GM23248 (cell line): Measurements from ENCODE around the gene ELOF1. TPM values are rescaled to one million over a fixed set of nuclear protein-coding genes. Genes with fewer than 3 reads are reported as not detected.
A peak's percentile ranks its signal among the peaks of the same experiment; 100 is the strongest.

Experiments used
- DNase-seq: peaks from one replicate; pipeline ENCODE4 v3.0.0-alpha.2; 2015
- H2AFZ ChIP-seq: fragments of 200-600 bp; sonication (generic); 2 replicates; pipeline ENCODE4 v1.6.1; 2016; ENCODE audit warnings: antibody characterized with exemption
- H3F3A ChIP-seq: fragments of 200-600 bp; sonication (generic); 2 replicates; pipeline ENCODE4 v1.6.1; 2016; ENCODE audit warnings: mild to moderate bottlenecking, antibody characterized with exemption, mixed run types; ENCODE audit not compliant: insufficient read depth
- H3K27ac ChIP-seq: fragments of 200-600 bp; sonication (generic); 2 replicates; pipeline ENCODE4 v1.5.1; 2016; ENCODE audit warnings: mild to moderate bottlenecking
- H3K27me3 ChIP-seq: fragments of 200-600 bp; sonication (generic); replicated peaks from 2 replicates; pipeline ENCODE4 v1.6.1; 2016; ENCODE audit warnings: mild to moderate bottlenecking; ENCODE audit not compliant: insufficient read depth
- H3K36me3 ChIP-seq: fragments of 200-600 bp; sonication (generic); 2 replicates; pipeline ENCODE4 v1.6.1; 2016; ENCODE audit warnings: low read depth, mild to moderate bottlenecking
- H3K4me1 ChIP-seq: fragments of 200-600 bp; sonication (generic); 2 replicates; pipeline ENCODE4 v1.6.1; 2016; ENCODE audit warnings: mild to moderate bottlenecking; ENCODE audit not compliant: insufficient read depth
- H3K4me2 ChIP-seq: fragments of 200-600 bp; sonication (generic); one replicate; pipeline ENCODE4 v1.6.1; 2016; ENCODE audit warnings: mild to moderate bottlenecking; ENCODE audit not compliant: unreplicated experiment
- H3K4me3 ChIP-seq: fragments of 200-600 bp; sonication (generic); 2 replicates; pipeline ENCODE4 v1.5.1; 2016; ENCODE audit warnings: mild to moderate bottlenecking
- H3K79me2 ChIP-seq: fragments of 200-600 bp; sonication (generic); 2 replicates; pipeline ENCODE4 v1.6.1; 2016; ENCODE audit warnings: mild to moderate bottlenecking; ENCODE audit not compliant: insufficient read depth
- H3K9ac ChIP-seq: fragments of 200-600 bp; sonication (generic); 2 replicates; pipeline ENCODE4 v1.6.1; 2016; ENCODE audit warnings: mild to moderate bottlenecking
- H3K9me2 ChIP-seq: fragments of 200-600 bp; sonication (generic); 2 replicates; pipeline ENCODE4 v1.6.1; 2016; ENCODE audit warnings: mixed run types, mild to moderate bottlenecking, moderate library complexity; ENCODE audit not compliant: insufficient read depth
- H3K9me3 ChIP-seq: fragments of 200-600 bp; sonication (generic); one replicate; pipeline ENCODE4 v1.6.1; 2017; ENCODE audit warnings: low read depth
- H4K20me1 ChIP-seq: fragments of 200-600 bp; sonication (generic); 2 replicates; pipeline ENCODE4 v1.6.0; 2016; ENCODE audit not compliant: insufficient read depth
- EZH2 ChIP-seq: fragments of 200-600 bp; sonication (generic); IDR thresholded peaks from 2 replicates; pipeline ENCODE4 v1.6.1; 2018; ENCODE audit warnings: antibody characterized with exemption, mild to moderate bottlenecking; ENCODE audit not compliant: insufficient read depth, poor library complexity, severe bottlenecking
- EZH2phosphoT487 ChIP-seq: fragments of 200-600 bp; sonication (generic); IDR thresholded peaks from 2 replicates; pipeline ENCODE4 v1.6.1; 2018; ENCODE audit warnings: antibody characterized with exemption, moderate library complexity, mild to moderate bottlenecking, low read depth; ENCODE audit not compliant: insufficient read depth
- WGBS, 2 experiments: methylation state at CpG; one replicate each; pipeline ENCODE4 v1.1.6; 2015 to 2017; ENCODE audit warnings: low lambda C conversion rate in 2 of 2, low coverage in 1 of 2; ENCODE audit errors: missing lambda C conversion rate in 2 of 2; 5-methylcytosine and 5-hydroxymethylcytosine counted together
- in situ Hi-C: fragments of 300-500 bp; cut with MboI; formaldehyde crosslinking; loops from 2 replicates; pipeline ENCODE4 v1.15.0; 2020
- polyA plus RNA-seq: library from polyadenylated mRNA; unstranded; fragments of >200 nt; fragmentation: Nextera tagmentation; extraction: Ambion mirVana; gene quantifications from 2 replicates; pipeline ENCODE4 v1.2.1, GENCODE V29; 2016
- small RNA-seq: library from RNA; depleted of rRNA; stranded (forward); fragments of <200 nt; gene quantifications from one replicate; pipeline ENCODE3, GENCODE V24; 2014; ENCODE audit warnings: low read depth, low replicate concordance
- total RNA-seq: library from RNA; depleted of rRNA; stranded (reverse); fragments of >200 nt; shearing (Covaris generic); gene quantifications from 2 replicates; pipeline ENCODE4 v1.2.3, GENCODE V29; 2014; rRNA removed

Gene ELOF1
- total and polyA plus RNA-seq, 2 experiments from 2014 or later = 50.6 to 71.8 TPM

DNA sequence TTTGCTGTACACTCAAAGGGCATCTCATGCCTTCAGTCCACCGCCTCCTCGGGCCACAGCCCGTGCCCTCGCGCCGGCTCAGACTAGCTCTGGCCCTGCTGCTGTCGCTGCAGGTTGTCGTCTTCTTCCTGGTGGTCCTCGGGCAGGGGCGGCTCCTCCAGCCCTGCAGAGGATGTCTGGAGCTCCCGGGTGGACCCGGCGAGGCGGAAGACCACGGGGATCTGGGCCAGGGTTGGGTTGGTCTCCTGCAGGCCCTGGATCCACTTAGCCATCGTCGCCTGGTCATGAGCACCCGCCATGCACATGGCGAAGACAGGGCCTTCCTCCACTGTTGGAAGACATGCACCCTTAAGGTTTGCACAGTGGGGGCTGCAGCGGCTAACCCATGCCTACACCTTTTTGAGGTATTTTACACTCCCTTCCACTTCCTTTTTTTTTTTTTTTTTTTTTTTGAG is 52.9 kb downstream of the ELOF1 start:
- DNase-seq = no peak
- Histone ChIP-seq H3K9me2 (no peaks in the 10 kb centered on the region), H3K9me3 (no peaks in the 10 kb centered on the region), H3K9ac (peak overlapping the region; percentile 88), H3K79me2 (no peaks in the 10 kb centered on the region; the same call in 1 of the 2 replicates), H4K20me1 (no peaks in the 10 kb centered on the region), H2AFZ (peak overlapping the region; percentile 84), H3K36me3 (no peaks in the 10 kb centered on the region), H3K4me2 (peak overlapping the region; percentile 83), H3K4me1 (0 out of 2 replicates have a peak, but pooled peaks cover 4% of the 10 kb centered on the region), H3K27ac (peak overlapping the region; percentile 68; the same call in 1 of the 2 replicates), H3K27me3 (no peaks in the 10 kb centered on the region), H3K4me3 (peak overlapping the region; percentile 73), H3F3A (no peaks in the 10 kb centered on the region)
- TF ChIP-seq EZH2 (no peak), EZH2phosphoT487 (no peak)
- in situ Hi-C loops = no loop called here
- WGBS, 2 experiments = 26 to 30% methylated on average over 20 of the region's 20 CpGs

DNA sequence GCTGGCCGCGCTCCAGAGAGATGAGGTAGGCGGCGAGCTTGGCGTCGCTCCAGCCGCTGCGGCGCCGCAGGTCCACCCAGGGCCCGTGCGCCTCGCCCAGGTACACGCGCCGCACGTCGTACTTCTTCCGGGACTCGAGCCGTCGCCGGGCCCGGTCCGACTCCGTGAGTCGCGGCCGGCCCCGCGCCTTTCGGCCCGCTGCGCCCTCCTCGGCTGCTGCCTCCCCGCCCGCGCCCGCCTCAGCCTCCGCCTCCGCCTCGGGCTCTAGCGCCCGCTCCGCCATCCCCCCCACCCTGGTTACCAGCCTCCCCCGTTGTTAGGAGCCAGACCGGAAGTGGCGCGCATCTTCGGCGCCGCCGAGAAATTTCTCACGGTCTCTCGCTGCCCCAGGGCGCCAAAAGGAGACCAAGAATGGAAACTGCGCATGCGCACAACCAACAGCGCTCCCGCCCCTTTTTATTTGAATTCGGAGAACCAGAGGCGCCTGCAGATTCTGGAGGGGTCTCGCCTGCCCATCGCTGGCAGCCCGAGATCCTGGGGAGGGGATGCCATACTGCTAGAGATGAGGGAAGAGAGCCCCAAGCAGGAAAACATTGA is 53.4 kb downstream of the ELOF1 start, which contains the start of gene ZNF653:
Gene ZNF653, minus strand, starts transcription at position 336 of the 597 bp plus-strand sequence. Its CDS starts 53 bp downstream, at position 283.
- no peaks in the 10 kb centered on the region for H3F3A ChIP-seq
- H3K4me3 ChIP-seq = peak within 1 kb of the TSS; percentile 73
- H3K4me2 ChIP-seq = peak within 1 kb of the TSS; percentile 83
- H3K79me2 ChIP-seq = no peaks in the 10 kb centered on the region; the same call in 1 of the 2 replicates
- 0 out of 2 replicates have a peak, but pooled peaks cover 4% of the 10 kb centered on the region for H3K4me1 ChIP-seq
- H3K9ac ChIP-seq = peak within 1 kb of the TSS; percentile 88
- in situ Hi-C loops = no loop called here
- 0 to 2% methylated on average over 37 to 45 of the region's 65 CpGs for WGBS, 2 experiments
- peak; percentile 97 for DNase-seq
- H3K36me3 ChIP-seq = no peaks in the 10 kb centered on the region
- H3K27me3 ChIP-seq = no peaks in the 10 kb centered on the region
- no peaks in the 10 kb centered on the region for H3K9me3 ChIP-seq
- H3K9me2 ChIP-seq = no peaks in the 10 kb centered on the region
- H2AFZ ChIP-seq = peak within 1 kb of the TSS; percentile 84
- peak within 1 kb of the TSS; percentile 68 for H3K27ac ChIP-seq
- H4K20me1 ChIP-seq = no peaks in the 10 kb centered on the region
- TF ChIP-seq EZH2 (no peak), EZH2phosphoT487 (no peak)

GRCh38 chr19:11505032-11505503 is 54.0 kb downstream of the ELOF1 start:
- Histone ChIP-seq H3F3A (no peaks in the 10 kb centered on the region), H3K9ac (peak overlapping the region; percentile 88), H3K4me1 (0 out of 2 replicates have a peak, but pooled peaks cover 4% of the 10 kb centered on the region), H3K36me3 (no peaks in the 10 kb centered on the region), H4K20me1 (no peaks in the 10 kb centered on the region), H3K79me2 (no peaks in the 10 kb centered on the region; the same call in 1 of the 2 replicates), H2AFZ (peak overlapping the region; percentile 84), H3K9me2 (no peaks in the 10 kb centered on the region), H3K27me3 (no peaks in the 10 kb centered on the region), H3K9me3 (no peaks in the 10 kb centered on the region), H3K4me3 (peak overlapping the region; percentile 73), H3K4me2 (peak overlapping the region; percentile 83), H3K27ac (peak overlapping the region; percentile 68)
- in situ Hi-C loops = no loop called here
- TF ChIP-seq EZH2 = no peak
- TF ChIP-seq EZH2phosphoT487 = no peak
- 0 to 3% methylated on average over 3 to 29 of the region's 33 CpGs for WGBS, 2 experiments
- peak; percentile 97 for DNase-seq

GRCh38 chr19:11504502-11505031 is 54.5 kb downstream of the ELOF1 start:
- WGBS, 2 experiments = 39 to 43% methylated on average over 7 of the region's 7 CpGs
- in situ Hi-C loops = no loop called here
- no peaks in the 10 kb centered on the region for H4K20me1 ChIP-seq
- H3K4me3 ChIP-seq = peak overlapping the region; percentile 73
- H3K4me2 ChIP-seq = peak overlapping the region; percentile 83
- no peaks in the 10 kb centered on the region for H3K9me3 ChIP-seq
- H3K9me2 ChIP-seq = no peaks in the 10 kb centered on the region
- TF ChIP-seq EZH2 = no peak
- no peaks in the 10 kb centered on the region for H3K27me3 ChIP-seq
- H3F3A ChIP-seq = no peaks in the 10 kb centered on the region
- H3K27ac ChIP-seq = peak overlapping the region; percentile 35; the same call in 1 of the 2 replicates
- H2AFZ ChIP-seq = peak overlapping the region; percentile 74; the same call in 1 of the 2 replicates
- H3K4me1 ChIP-seq = 0 out of 2 replicates have a peak, but pooled peaks cover 4% of the 10 kb centered on the region
- H3K36me3 ChIP-seq = no peaks in the 10 kb centered on the region
- no peaks in the 10 kb centered on the region; the same call in 1 of the 2 replicates for H3K79me2 ChIP-seq
- H3K9ac ChIP-seq = peak overlapping the region; percentile 88
- DNase-seq = no peak

Small RNAs within 50 kb of the gene (small RNA-seq; reads per million reads assigned to genes)
- 0.74 reads per million, percentile 25 among the genes with 10 or more reads in this experiment for gene RN7SL833P

Other genes with a start within 250 kb of the ELOF1 start
- 5.1 and 9.0 TPM in 2 replicates for gene RAB3D, start 219.6 kb downstream of the ELOF1 start, total RNA-seq
- 3.7 and 4.3 TPM in 2 replicates for gene RAB3D, start 219.6 kb downstream of the ELOF1 start, polyA plus RNA-seq
- 66.1 and 152 TPM in 2 replicates for gene TMEM205, start 213.0 kb downstream of the ELOF1 start, total RNA-seq
- gene TMEM205, start 213.0 kb downstream of the ELOF1 start, polyA plus RNA-seq = 84.6 and 90.1 TPM in 2 replicates
- 8.5 and 11.6 TPM in 2 replicates for gene CCDC159, start 212.7 kb downstream of the ELOF1 start, total RNA-seq
- gene CCDC159, start 212.7 kb downstream of the ELOF1 start, polyA plus RNA-seq = 11.4 and 16.5 TPM in 2 replicates
- 39.7 and 67.8 TPM in 2 replicates for gene PLPPR2, start 203.8 kb downstream of the ELOF1 start, total RNA-seq
- 52.0 TPM in 2 replicates for gene PLPPR2, start 203.8 kb downstream of the ELOF1 start, polyA plus RNA-seq
- gene SWSAP1, start 184.6 kb downstream of the ELOF1 start, total RNA-seq = 0.32 TPM in 1 of 2 replicates, not detected in the other
- gene SWSAP1, start 184.6 kb downstream of the ELOF1 start, polyA plus RNA-seq = 1.3 and 1.4 TPM in 2 replicates
- 4.4 and 7.0 TPM in 2 replicates for gene EPOR, start 174.9 kb downstream of the ELOF1 start, total RNA-seq
- 4.3 and 4.7 TPM in 2 replicates for gene EPOR, start 174.9 kb downstream of the ELOF1 start, polyA plus RNA-seq
- gene RGL3, start 139.9 kb downstream of the ELOF1 start, total RNA-seq = 0.54 and 5.9 TPM in 2 replicates
- 0.43 and 1.4 TPM in 2 replicates for gene RGL3, start 139.9 kb downstream of the ELOF1 start, polyA plus RNA-seq
- 0.54 TPM in 1 of 2 replicates, not detected in the other for gene ODAD3, start 124.1 kb downstream of the ELOF1 start, total RNA-seq
- gene ODAD3, start 124.1 kb downstream of the ELOF1 start, polyA plus RNA-seq = 0.44 and 0.95 TPM in 2 replicates
- gene PRKCSH, start 123.6 kb downstream of the ELOF1 start, total RNA-seq = 118 and 142 TPM in 2 replicates
- 94.1 and 104 TPM in 2 replicates for gene PRKCSH, start 123.6 kb downstream of the ELOF1 start, polyA plus RNA-seq
- gene ELAVL3, start 78.2 kb downstream of the ELOF1 start, total RNA-seq = not detected in 2 replicates
- gene ELAVL3, start 78.2 kb downstream of the ELOF1 start, polyA plus RNA-seq = not detected in 2 replicates
- 3.9 and 4.6 TPM in 2 replicates for gene ZNF653, start 53.4 kb downstream of the ELOF1 start, total RNA-seq
- 1.4 and 2.2 TPM in 2 replicates for gene ZNF653, start 53.4 kb downstream of the ELOF1 start, polyA plus RNA-seq
- gene ECSIT, start 30.1 kb downstream of the ELOF1 start, total RNA-seq = 28.0 and 35.2 TPM in 2 replicates
- gene ECSIT, start 30.1 kb downstream of the ELOF1 start, polyA plus RNA-seq = 17.1 and 20.5 TPM in 2 replicates
- 44.5 and 47.4 TPM in 2 replicates for gene CNN1, start 20.4 kb downstream of the ELOF1 start, total RNA-seq
- gene CNN1, start 20.4 kb downstream of the ELOF1 start, polyA plus RNA-seq = 27.1 and 30.0 TPM in 2 replicates
- 0.11 TPM in 1 of 2 replicates, not detected in the other for gene ACP5, start 18.4 kb upstream of the ELOF1 start, total RNA-seq
- gene ACP5, start 18.4 kb upstream of the ELOF1 start, polyA plus RNA-seq = 0.26 TPM in 1 of 2 replicates, not detected in the other
- gene ZNF627, start 38.3 kb upstream of the ELOF1 start, total RNA-seq = 13.3 and 13.8 TPM in 2 replicates
- 7.2 and 7.7 TPM in 2 replicates for gene ZNF627, start 38.3 kb upstream of the ELOF1 start, polyA plus RNA-seq
- gene ZNF823, start 179.7 kb upstream of the ELOF1 start, total RNA-seq = 6.8 and 7.2 TPM in 2 replicates
- gene ZNF823, start 179.7 kb upstream of the ELOF1 start, polyA plus RNA-seq = 1.9 and 3.0 TPM in 2 replicates
- gene ZNF441, start 207.8 kb upstream of the ELOF1 start, total RNA-seq = 6.5 and 8.5 TPM in 2 replicates
- 3.5 and 3.6 TPM in 2 replicates for gene ZNF441, start 207.8 kb upstream of the ELOF1 start, polyA plus RNA-seq
- 1.6 and 3.0 TPM in 2 replicates for gene ZNF491, start 239.3 kb upstream of the ELOF1 start, total RNA-seq
- 0.58 and 1.4 TPM in 2 replicates for gene ZNF491, start 239.3 kb upstream of the ELOF1 start, polyA plus RNA-seq